DMS114 treated with DMSO at 0.1 percent for 48 hours (cell line): Measurements from ENCODE around the gene FAT2.
"Not testable (repeated sequence)": the region's sequence is repeated elsewhere in the genome, so short reads cannot be mapped to it uniquely, and the experiment has no call there.

Source experiments
- DNase-seq: peaks from one replicate; lab custom pipeline; 2025; ENCODE audit not compliant: unreplicated experiment; lab: John Stamatoyannopoulos, UW

Gene FAT2

DNA sequence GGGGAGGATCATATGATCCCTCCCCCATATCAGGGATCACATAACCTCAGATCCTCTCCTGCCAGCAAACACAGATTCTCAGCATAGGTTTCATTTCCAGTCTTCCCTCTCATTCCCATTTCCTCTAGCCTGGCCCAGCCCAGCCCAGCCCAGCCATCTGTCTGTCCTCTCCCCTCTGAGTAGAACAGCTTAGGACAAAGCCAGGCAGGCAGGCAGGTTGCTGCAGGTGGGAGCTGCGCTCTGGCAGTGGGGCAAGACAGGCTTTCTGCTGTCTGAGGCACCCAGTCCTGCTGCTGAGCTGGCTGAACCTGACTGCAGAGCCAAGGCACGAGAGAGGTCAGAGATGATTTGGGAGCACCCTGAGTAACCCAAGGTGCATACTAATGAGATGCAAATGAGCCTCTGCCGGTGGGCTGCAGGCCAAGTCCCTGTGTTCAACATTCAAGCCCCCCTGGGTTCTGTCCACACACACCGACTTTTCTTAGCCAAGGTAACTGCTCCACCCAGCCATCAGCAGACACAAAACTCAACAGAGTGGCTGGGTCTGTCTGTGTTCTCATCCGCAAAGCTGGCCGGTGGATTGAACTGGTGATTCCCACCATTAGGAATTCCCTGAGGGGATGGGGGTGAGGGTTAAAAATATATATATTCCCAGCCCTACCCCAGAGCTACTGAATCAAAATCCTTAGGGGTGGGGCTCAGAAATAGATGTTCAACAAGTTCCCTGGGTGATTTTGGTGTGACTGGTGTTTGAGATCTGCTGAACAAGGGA is 9.1 kb downstream of the FAT2 start:
- no peak for DNase-seq

GRCh38 chr5:151581347-151581746 is 9.8 kb downstream of the FAT2 start:
- no peak for DNase-seq

- DNase-seq, result no peak
Measured at GRCh38 chr5:151580858-151581257, 10.3 kb downstream of the FAT2 start.

DNA sequence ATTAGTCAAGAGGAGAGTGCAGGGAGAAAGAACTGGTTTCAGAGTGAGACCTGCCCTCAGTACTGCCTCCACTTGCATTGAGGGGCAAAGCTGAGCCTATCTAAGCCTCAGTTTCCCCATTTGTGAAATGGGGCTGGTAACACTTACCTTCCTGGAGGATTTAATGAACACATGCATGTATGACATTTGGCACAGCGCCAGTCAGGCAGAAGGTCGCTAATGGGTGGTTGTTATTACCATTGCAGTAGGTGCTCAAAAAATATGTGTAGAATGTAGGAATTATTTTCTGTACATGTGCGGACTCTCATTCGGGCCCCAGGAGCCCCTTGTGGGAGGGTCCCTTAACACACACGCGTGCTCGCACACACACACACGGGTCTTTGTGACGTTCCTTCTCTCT is 10.9 kb downstream of the FAT2 start:
- DNase-seq, result no peak

GRCh38 chr5:151579146-151579545 is 12.0 kb downstream of the FAT2 start:
- not testable (repeated sequence) for DNase-seq

- DNase-seq, result no peak
Measured at GRCh38 chr5:151578326-151579025, 12.7 kb downstream of the FAT2 start.

DNA sequence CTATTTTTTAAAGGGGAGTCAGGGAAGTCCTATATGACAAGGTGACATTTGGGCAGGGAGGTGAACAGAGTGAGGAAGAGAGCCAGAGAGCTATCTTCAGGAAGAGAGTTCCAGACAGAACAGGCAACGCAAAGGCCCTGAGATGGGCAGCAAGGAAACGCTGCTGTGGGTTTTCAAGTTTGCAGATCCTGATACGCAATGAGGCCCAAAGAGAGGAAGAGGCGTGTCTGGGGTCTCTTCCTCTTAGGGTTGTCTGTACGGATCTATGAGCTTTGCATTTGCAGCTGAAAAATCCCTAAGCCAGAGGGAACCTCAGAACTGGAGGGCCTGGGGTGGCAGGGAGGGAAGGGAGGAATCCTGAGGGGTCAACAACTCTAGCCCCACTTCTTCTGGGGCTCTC is 13.6 kb downstream of the FAT2 start:
- DNase-seq, result no peak

GRCh38 chr5:151574444-151574996 is 16.6 kb downstream of the FAT2 start:
- no peak for DNase-seq

GRCh38 chr5:151572657-151573368 is 18.3 kb downstream of the FAT2 start:
- no peak for DNase-seq

DNA sequence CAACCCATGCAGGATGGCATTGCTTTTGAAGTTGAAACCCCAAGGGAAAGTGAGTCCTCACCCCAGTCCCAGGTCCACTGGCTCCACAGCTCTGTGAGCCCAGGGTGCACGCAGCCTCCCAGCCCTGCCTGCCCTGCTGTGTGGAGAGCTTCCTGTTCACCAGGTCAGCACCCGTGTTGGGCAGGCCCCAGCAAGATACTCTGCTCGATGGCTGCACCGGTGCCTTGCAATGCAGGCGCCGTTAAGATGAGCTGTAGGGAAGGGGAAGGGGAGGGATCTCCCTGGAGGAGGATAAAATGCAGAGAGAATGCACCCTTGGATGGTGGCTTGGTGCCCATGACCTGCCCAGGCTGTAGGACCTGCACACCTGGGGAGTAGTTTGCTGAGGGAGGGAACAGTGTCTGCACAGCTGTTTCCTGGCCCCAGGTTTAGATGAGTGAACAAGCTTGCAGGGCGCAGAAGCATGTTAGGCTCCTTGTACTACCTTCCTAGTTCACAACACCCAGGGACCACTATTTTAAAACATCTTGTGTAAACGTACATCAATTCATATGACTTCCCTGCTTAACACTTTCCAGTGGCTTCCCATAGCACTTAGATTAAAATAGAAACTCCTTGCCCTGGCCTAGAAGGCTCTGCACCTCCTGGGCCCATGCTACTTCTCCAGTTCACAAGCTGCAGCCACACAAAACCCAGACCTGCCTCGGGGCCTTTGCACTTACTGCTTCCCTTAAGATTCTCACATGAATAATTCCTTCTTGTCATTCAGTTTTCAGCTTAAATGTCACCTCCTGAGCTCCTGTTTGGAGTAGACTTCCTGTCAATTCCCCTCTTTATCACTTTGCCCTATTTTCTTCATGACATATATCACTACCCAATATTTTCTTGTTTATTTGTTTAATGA is 19.6 kb downstream of the FAT2 start:
- no peak for DNase-seq

DNA sequence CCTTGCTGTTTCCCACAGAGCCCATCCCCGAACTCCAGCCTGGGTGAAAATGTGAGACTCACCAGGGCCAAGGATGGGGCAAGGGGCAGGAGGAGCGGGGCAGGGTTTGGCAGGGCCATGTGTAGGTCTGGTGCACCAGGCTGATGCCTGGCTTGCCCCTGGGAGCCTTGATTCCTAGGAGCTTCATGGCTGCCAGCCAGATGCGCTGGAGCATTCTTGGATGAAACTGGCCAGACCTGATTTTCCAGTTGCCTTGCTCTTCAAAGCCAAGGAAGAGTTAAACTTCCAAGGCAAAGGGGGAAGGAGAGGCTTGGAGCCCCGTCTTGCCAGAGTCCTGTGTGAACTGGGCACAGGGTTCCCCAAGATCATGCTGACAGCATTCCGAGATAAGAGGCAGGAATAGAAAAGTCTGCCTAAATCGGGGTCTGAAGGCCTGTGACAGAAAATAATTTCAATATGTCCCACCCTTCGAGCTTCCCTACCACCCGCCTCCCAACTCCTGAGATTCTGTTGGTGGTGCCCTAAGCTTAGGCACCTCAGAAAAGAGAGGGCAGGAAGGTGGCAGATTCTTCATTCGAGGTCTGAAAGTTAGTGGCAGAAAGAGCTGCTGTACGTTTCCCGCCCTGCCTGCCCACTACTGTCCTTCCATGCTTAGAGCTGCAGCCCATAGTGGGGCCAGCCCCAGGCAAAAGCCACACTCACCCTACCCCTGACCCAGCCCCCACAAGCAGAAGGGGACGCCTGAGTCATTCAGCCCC is 20.4 kb downstream of the FAT2 start:
- no peak for DNase-seq

DNA sequence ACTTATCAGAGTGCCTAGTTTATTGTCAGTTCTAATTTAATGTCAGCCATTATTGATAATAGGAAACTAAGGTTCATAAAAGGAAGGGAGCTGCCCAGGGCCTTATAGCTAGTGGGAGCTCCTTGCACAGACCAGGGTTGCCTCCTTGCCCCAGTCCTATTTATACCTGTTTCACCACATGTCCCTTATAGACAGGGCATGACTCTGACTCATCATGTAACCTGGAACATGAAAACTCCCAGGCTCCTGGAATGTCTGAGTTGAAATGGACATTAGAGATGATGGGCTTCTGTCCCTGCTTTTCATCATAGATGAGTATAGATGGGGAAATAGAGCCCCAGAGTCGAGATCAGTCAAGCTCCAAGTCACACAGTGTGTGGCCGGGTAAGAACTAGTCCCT is 21.1 kb downstream of the FAT2 start:
- DNase-seq, result no peak

DNA sequence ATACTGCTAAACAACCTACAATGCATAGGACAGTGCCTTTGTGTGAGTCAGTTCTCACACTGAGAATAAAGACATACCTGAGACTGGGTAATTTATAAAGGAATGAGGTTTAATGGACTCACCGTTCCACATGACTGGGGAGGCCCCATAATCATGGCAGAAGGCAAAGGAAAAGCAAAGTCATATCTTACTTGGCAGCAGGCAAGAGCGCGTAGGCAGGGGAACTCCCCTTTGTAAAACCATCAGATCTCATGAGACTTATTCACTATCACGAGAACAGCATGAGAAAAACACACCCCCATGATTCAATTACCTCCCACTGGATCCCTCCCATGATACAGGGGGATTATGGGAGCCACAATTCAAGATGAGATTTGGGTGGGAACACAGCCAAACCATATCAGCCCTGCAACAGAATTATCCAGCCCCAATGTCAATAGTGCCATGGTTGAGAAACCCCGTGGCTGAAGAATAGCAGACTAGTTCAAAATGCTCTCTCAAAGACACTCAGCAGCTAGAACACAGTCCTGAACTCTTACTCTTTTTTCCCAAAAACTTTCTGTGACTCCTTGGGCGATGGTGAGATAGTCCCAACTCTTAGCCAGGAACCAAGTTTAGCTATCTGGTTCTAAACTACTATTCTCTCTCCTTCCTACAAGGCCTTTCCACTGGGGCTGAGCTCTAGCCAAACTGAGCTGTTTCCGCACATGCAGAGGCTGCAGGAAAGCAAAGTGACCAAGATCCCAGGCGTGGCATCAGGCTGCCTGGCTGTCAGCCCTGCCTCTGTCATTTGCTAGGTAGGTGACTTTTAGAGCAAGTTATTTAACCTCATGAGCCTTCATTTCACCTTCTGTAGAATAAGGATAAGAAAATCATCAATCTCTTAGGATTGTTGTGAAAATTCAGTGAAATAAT is 21.7 kb downstream of the FAT2 start:
- DNase-seq, result no peak

- no peak for DNase-seq
Measured at GRCh38 chr5:151568036-151568435, 23.1 kb downstream of the FAT2 start.

GRCh38 chr5:151565971-151566370 is 25.2 kb downstream of the FAT2 start:
- no peak for DNase-seq

DNA sequence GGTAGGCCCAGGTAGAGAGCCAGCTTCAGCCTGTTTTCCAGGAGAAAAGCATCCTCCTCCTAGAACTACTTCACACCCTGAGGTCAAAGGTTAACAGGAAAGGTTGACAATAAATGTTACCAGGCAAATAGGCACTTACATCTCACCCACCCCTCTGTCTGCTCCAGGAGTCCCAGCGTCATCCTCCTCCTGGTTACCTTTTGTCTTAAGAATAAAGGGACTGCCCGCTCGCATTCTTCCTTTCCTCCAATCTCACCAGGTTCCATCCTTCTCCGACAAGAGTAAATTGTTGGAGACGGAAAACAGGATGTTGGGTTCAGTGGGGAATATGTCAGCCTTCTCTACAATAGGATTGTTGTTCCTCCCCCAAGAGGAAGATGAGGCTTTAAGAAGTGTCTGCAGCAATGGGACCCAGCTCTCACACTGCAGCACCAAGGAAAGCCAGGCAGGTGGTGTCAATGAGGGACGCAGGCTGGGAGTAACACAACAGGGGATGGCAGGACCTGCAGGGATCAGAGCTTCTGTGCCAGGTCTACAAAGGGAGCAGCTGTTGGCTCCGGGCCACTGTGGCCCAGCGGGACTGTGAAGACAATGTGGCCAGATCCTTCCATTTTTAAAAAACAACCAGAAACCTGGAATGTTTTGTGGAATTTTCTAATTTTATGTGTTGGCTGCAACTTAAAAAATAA is 29.0 kb downstream of the FAT2 start:
- no peak for DNase-seq

DNA sequence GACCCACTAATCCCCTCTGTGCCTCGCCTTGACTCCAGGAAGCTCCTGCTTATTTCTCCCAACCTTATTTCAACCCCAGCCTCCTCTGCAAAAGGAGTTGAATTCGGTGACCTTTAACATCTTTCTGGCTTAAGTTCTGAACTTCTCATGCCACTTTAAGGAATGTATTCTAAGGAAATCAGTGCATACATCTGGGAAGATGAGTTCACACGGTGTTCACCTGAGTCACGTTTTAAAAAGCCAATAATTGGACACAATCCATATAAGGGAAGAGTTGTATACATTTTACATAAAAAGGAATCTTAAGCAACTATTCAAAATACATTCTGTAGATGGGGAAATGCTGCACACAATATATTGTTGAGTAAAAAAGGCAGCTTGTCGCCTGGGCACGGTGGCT is 33.2 kb downstream of the FAT2 start:
- no peak for DNase-seq

- DNase-seq, result no peak
Measured at GRCh38 chr5:151557466-151557865, 33.7 kb downstream of the FAT2 start.
